Right cardiac atrium (tissue), 5 donors: ENCODE measurements around the gene MTR. TPM values are rescaled to one million over a fixed set of nuclear protein-coding genes. Genes with fewer than 3 reads are reported as not detected.

Experiments
- ATAC-seq, 2 donors: fragments of 200-7000 bp; cut with Tn5 transposase; one replicate each; pipeline versions ENCODE4 v1.8.0 to v1.9.1; 2020; ENCODE audit warnings: moderate library complexity in 2 of 2, mild to moderate bottlenecking in 1 of 2
- DNase-seq, 3 donors: peaks; one replicate each; pipeline ENCODE4 v3.0.0-alpha.2; 2020
- H3K27ac ChIP-seq: one replicate; pipeline ENCODE4 v1.5.1; 2013; ENCODE audit warnings: mild to moderate bottlenecking, low read length, control low read depth, moderate library complexity
- H3K27me3 ChIP-seq: one replicate; pipeline ENCODE4 v1.6.1; 2013; ENCODE audit not compliant: control insufficient read depth, insufficient read depth
- H3K4me1 ChIP-seq: one replicate; pipeline ENCODE4 v1.6.1; 2013; ENCODE audit warnings: low read length; ENCODE audit not compliant: control insufficient read depth, insufficient read depth
- H3K4me3 ChIP-seq: one replicate; pipeline ENCODE4 v1.5.1; 2013; ENCODE audit warnings: low read length, control low read depth
- H3K9me3 ChIP-seq: one replicate; pipeline ENCODE4 v1.6.1; 2013; ENCODE audit warnings: low read length; ENCODE audit not compliant: control insufficient read depth
- WGBS: extraction: QIAGEN DNeasy Blood & Tissue Kit; methylation state at CpG from one replicate; pipeline ENCODE4 v1.1.7; 2013; 5-methylcytosine and 5-hydroxymethylcytosine counted together
- intact Hi-C, 4 donors: fragments of 100-400 bp; cut with DNase I; formaldehyde crosslinking; loops; one replicate each; pipeline versions ENCODE4 v1.11.0 to v1.14.0; 2022 to 2023
- polyA plus RNA-seq: library from polyadenylated mRNA; stranded (reverse); fragments of 200-250 nt; gene quantifications from one replicate; pipeline ENCODE4 v1.2.3, GENCODE V29; 2013
- total RNA-seq, 4 donors: library from RNA; stranded (reverse); fragmentation: NEBNext Ultra II Directional; extraction: Animal tissue kit (Norgen Biotek cat#: 25700); gene quantifications; one replicate each; pipeline ENCODE4 v1.2.1, GENCODE V29; 2021
- donor health status: healthy with polysubstance abuse.
- donor health status: DM: no; HTN: yes; CAD: no.
- donor health status: DM: no; HTN: no; CAD: no.
- donor health status: DM: no; HTN: yes; CAD: no; lungs with severe emphysema.
- donor health status: DM: yes; HTN: yes; CAD: no.

Gene MTR
- total and polyA plus RNA-seq, 5 donors = 9.0 to 54.6 (median 40.4) TPM

GRCh38 chr1:236882678-236883077 is 87.6 kb downstream of the MTR start:
- Histone ChIP-seq H3K27ac (no peak overlapping the region), H3K27me3 (no peaks in the 10 kb centered on the region), H3K4me1 (peaks cover 2% of the 10 kb centered on the region), H3K4me3 (no peak overlapping the region), H3K9me3 (no peaks in the 10 kb centered on the region)
- no peak for DNase-seq
- WGBS = 58% methylated on average over 4 of the region's 4 CpGs
- intact Hi-C loops = no loop called here
- ATAC-seq = no peak

GRCh38 chr1:236886199-236886598 is 91.1 kb downstream of the MTR start:
- Histone ChIP-seq H3K27me3 (no peaks in the 10 kb centered on the region), H3K27ac (no peak overlapping the region), H3K9me3 (no peaks in the 10 kb centered on the region), H3K4me1 (no peaks in the 10 kb centered on the region), H3K4me3 (no peak overlapping the region)
- no peak for ATAC-seq
- intact Hi-C loops = no loop called here
- WGBS = 32% methylated on average over 1 of the region's 1 CpG
- DNase-seq = no peak

DNA sequence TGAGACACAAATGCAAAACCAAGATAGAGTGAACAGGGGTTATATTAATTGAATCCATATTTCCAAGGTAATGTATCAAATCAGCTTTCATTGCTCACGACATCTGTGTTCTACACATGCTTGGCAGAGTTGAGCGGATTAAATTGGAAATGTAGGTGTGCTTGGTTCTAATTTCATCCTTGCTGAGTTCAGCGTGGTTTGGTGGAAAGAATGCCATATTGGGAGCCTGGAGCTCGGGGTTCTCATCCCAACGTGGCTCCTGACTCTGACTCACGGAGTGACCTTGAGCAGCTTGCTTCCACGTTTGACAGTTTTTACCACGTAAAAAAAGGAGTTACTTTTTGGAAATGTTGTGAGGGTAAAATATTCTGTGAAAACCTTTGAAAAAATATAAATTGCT is 92.0 kb downstream of the MTR start:
- no peaks in the 10 kb centered on the region for H3K9me3 ChIP-seq
- DNase-seq = no peak
- H3K27ac ChIP-seq = no peak overlapping the region
- no peaks in the 10 kb centered on the region for H3K27me3 ChIP-seq
- WGBS = 90% methylated on average over 8 of the region's 8 CpGs
- H3K4me3 ChIP-seq = no peak overlapping the region
- intact Hi-C loops = no loop called here
- no peaks in the 10 kb centered on the region for H3K4me1 ChIP-seq
- ATAC-seq = no peak

DNA sequence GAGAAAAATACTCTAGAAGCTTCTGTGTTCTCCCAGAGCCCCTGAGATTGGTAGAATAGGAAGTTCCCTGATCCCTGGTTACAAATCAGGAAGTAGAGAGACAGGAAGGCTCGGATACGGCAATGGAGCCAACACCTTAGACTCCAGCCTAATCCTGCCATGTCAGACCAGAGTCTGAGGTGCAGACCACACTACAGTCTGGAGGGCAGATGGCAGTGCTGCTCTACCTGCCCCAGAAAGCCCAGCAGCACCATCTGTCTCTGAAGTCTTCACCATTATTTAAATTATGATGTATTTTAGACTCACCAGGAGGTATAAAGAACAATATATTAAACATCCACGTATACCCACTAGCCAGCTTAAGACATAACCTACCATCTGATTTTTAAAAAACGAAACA is 93.0 kb downstream of the MTR start:
- Histone ChIP-seq H3K27ac (no peak overlapping the region), H3K4me1 (no peaks in the 10 kb centered on the region)
- no peak for ATAC-seq

DNA sequence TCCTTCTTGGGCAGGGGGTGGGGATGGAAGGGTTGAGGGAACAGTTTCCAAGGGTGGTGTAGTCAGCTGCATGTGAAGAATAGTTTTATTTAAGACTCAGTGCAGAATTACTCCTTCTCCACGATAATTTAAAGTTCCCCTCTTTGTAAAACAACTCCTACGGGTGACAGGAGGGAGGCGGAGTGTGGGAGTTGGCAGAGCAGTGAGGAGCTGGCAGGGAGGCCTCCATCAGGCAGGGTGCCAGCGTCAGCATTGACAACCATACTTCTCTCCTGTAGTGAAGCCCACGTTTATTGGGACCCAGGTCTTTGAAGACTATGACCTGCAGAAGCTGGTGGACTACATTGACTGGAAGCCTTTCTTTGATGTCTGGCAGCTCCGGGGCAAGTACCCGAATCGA is 93.8 kb downstream of the MTR start:
- intact Hi-C loops = no loop called here
- WGBS = 52% methylated on average over 8 of the region's 8 CpGs
- peak; percentile 60 to 68 for ATAC-seq
- no peaks in the 10 kb centered on the region for H3K4me1 ChIP-seq
- no peak overlapping the region for H3K27ac ChIP-seq
- H3K9me3 ChIP-seq = no peaks in the 10 kb centered on the region
- H3K4me3 ChIP-seq = no peak overlapping the region
- no peaks in the 10 kb centered on the region for H3K27me3 ChIP-seq
- peak; percentile 43 to 84 (median 82) for DNase-seq

More for the DNA sequence above, 93.0 kb downstream of the MTR start:
- no peak for DNase-seq
- 66% methylated on average over 4 of the region's 4 CpGs for WGBS
- Histone ChIP-seq H3K4me3 (no peak overlapping the region), H3K27me3 (no peaks in the 10 kb centered on the region), H3K9me3 (no peaks in the 10 kb centered on the region)
- intact Hi-C loops = no loop called here

DNA sequence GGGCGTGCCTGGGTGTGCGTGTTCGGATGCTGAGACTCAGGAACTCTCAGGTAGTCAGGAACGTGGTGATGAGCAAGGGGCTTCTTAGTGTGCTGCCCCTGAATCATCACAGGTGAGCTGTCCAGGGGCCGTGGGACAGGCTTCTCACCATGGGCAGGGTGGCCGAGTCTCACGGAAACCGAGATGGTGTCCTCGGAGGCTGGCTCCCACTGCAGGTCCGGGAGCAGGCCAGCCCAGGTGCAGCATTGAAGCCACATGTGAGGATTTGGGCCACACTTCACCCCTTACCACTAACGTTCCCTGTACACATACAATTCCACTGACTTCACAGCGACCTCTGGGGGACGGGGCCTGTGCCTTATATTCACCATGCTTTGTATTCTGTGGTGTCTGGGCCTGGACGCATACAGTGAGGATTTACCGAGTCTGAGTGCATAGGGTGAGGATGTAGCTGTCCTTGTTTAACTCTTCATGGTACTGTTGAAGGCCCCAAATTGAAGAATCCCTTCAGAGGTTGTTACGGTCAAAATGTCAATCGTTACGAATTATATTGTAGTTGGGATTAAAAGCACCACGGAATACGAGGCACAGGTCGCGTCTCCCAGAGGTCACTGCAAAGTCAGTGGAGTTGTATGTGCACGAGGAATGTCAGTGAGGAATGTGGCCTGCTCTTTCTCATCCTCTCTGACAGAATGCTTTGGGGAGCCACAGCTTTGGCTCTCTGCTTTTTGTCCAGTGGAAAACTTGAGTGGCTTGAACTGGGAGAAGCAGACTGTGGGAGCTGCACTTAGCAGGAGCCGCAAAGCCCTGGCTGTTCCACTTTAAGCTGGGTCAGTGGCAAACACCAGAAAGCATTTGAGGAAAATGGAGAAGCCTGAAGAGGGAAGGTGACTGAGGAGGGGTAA is 95.3 kb downstream of the MTR start:
- no peaks in the 10 kb centered on the region for H3K9me3 ChIP-seq
- 66% methylated on average over 24 of the region's 24 CpGs for WGBS
- no peaks in the 10 kb centered on the region for H3K27me3 ChIP-seq
- peak in 2 of 3 donors; percentile 43 to 53 for DNase-seq
- no peak overlapping the region for H3K4me3 ChIP-seq
- peak overlapping the region; percentile 55 for H3K27ac ChIP-seq
- peak; percentile 38 to 43 for ATAC-seq
- H3K4me1 ChIP-seq = no peaks in the 10 kb centered on the region
- intact Hi-C loops = no loop called here

DNA sequence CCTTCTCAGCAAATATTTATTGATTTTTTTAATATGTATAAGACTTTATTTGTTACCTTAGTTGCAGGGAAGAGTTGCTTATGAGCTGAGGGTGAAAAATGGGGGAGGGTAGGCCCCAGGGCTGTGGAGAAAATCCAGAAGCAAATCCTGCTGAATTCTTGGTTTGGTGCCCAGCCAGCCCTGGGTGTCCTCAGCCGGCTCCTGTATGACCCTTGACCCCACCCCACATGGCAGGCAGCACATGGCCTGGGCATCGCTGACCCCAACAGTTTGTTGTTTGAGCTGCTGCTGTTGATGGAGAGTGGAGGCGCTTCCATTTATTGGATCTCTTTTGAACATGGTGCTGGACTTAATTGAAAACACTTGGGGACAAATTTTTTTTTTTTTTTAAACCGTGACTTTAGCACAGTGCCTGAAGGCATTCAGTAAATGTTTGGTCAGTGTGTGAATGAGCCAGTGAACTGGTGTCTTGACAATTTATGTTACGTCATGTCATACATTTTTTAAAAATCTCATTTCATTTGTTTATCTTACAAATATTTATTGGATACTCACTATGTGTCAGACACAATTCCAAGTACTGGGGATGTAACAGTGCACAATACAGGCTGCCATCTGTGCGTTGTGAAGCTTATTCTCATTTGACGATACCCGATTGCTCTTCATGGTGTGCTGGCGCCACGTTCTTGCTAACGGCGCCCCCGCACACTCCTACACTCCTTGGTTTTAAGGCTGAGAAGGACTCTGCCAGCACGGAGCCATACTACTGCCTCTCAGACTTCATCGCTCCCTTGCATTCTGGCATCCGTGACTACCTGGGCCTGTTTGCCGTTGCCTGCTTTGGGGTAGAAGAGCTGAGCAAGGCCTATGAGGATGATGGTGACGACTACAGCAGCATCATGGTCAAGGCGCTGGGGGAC is 98.8 kb downstream of the MTR start:
- Histone ChIP-seq H3K27me3 (no peaks in the 10 kb centered on the region), H3K9me3 (no peaks in the 10 kb centered on the region), H3K4me1 (peaks cover 2% of the 10 kb centered on the region), H3K4me3 (no peak overlapping the region), H3K27ac (no peak overlapping the region)
- ATAC-seq = no peak
- DNase-seq = no peak
- WGBS = 84% methylated on average over 19 of the region's 19 CpGs
- intact Hi-C loops = no loop called here

- ATAC-seq = peak in 1 of 2 donors; percentile 53
- peak overlapping the region; percentile 63 for H3K27ac ChIP-seq
- WGBS = 63% methylated on average over 8 of the region's 8 CpGs
- peaks cover 2% of the 10 kb centered on the region for H3K4me1 ChIP-seq
- intact Hi-C loops = no loop called here
- no peaks in the 10 kb centered on the region for H3K27me3 ChIP-seq
- H3K4me3 ChIP-seq = no peak overlapping the region
- H3K9me3 ChIP-seq = no peaks in the 10 kb centered on the region
- no peak for DNase-seq
Measured at GRCh38 chr1:236895665-236896387, 100.7 kb downstream of the MTR start.

- Histone ChIP-seq H3K27ac (no peak overlapping the region), H3K27me3 (no peaks in the 10 kb centered on the region), H3K4me3 (no peak overlapping the region), H3K4me1 (peaks cover 2% of the 10 kb centered on the region), H3K9me3 (no peaks in the 10 kb centered on the region)
- WGBS = 93% methylated on average over 2 of the region's 2 CpGs
- intact Hi-C loops = no loop called here
- no peak for DNase-seq
- ATAC-seq = no peak
Measured at GRCh38 chr1:236896716-236897115, 101.6 kb downstream of the MTR start.

DNA sequence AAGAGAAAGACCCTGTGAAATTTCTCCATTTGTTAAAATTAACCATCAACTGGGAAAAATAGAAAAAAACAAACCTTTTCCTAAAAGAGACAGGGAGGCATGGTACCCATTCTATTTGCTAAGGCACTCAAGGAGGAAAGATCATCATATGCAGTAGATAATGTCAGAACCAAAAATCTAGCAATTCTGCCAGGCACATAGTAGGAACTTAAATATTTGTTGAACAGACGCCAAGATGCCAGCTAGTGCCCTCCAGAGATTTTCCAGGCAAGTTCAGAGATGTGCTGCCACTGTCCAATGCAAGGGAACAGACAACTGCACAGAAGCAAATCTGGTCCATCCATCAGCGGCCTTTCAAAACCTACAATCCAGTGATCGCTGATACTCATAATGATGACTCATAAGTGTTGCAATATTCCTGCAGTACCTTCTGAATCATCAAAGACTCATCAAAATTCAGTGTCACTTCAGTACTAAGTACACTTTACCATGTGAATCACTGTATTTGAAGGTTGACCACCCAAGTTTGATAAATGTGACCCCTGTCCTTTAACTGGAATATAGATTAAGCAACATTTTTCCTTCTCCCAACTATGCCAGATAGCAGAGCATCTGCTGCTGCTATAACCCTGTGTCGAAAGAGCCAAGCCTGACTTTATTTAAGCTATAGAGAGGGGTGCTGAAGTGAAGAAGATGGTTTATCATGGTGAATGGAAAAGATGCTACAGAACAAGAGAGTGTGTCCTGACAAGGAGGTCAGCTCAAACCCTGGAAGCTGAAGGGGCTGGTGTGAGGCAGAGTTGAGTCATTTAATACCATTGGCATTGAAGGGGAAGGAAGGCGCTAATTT is 110.0 kb downstream of the MTR start:
- H3K27ac ChIP-seq = no peak overlapping the region
- DNase-seq (no peak), ATAC-seq (peak in 1 of 2 donors; percentile 18)
- 70% methylated on average over 5 of the region's 5 CpGs for WGBS
- intact Hi-C loops = no loop called here
- no peaks in the 10 kb centered on the region for H3K4me1 ChIP-seq
- no peak overlapping the region for H3K4me3 ChIP-seq
- H3K27me3 ChIP-seq = no peaks in the 10 kb centered on the region
- no peaks in the 10 kb centered on the region for H3K9me3 ChIP-seq
